Skeletal muscle tissue (tissue), 4 donors: Measurements from ENCODE around the gene TFR2. TPM values are rescaled to one million over a fixed set of nuclear protein-coding genes. Genes with fewer than 3 reads are reported as not detected.
A peak's percentile ranks its signal among the peaks of the same experiment; 100 is the strongest.

ENCODE experiments used
- H3K27ac ChIP-seq: one replicate; pipeline ENCODE4 v1.7.0; 2013; ENCODE audit warnings: mild to moderate bottlenecking, low read depth, low read length, inconsistent platforms
- H3K27me3 ChIP-seq, 3 donors: one replicate each; pipeline ENCODE4 v1.7.0; 2013; ENCODE audit warnings: low read length in 3 of 3; ENCODE audit not compliant: control insufficient read depth in 3 of 3, insufficient read depth in 3 of 3
- H3K36me3 ChIP-seq, 3 donors: one replicate each; pipeline ENCODE4 v1.7.0; 2013; ENCODE audit warnings: low read length in 3 of 3; ENCODE audit not compliant: control insufficient read depth in 3 of 3, insufficient read depth in 3 of 3
- H3K4me1 ChIP-seq, 3 donors: one replicate each; pipeline ENCODE4 v1.7.0; 2013; ENCODE audit warnings: low read length in 3 of 3, mild to moderate bottlenecking in 3 of 3; ENCODE audit not compliant: control insufficient read depth in 3 of 3, insufficient read depth in 3 of 3
- H3K4me3 ChIP-seq, 3 donors: one replicate each; pipeline ENCODE4 v1.7.0; 2013; ENCODE audit warnings: low read length in 3 of 3
- H3K9ac ChIP-seq, 3 donors: one replicate each; pipeline ENCODE4 v1.7.0; 2013; ENCODE audit warnings: low read length in 3 of 3, mild to moderate bottlenecking in 3 of 3, moderate library complexity in 2 of 3, low read depth in 1 of 3
- H3K9me3 ChIP-seq, 3 donors: one replicate each; pipeline ENCODE4 v1.7.0; 2013; ENCODE audit warnings: low read length in 3 of 3; ENCODE audit not compliant: control insufficient read depth in 3 of 3
- total RNA-seq: library from RNA; depleted of rRNA; stranded (reverse); fragments of >200 nt; gene quantifications from one replicate; pipeline ENCODE4 v1.2.3, GENCODE V29; 2014
- donor health status: Osteomylitis.

The TFR2 gene
- total RNA-seq, 1 donor from 2014 or later: 1.0 TPM

- Histone ChIP-seq H3K9ac (no peak overlapping the region), H3K36me3 (peaks cover 0 to 2% (median 0%) of the 10 kb centered on the region in 3 donors), H3K27ac (no peak overlapping the region), H3K4me3 (no peak overlapping the region), H3K27me3 (peaks cover 0 to 3% (median 0%) of the 10 kb centered on the region in 3 donors), H3K9me3 (no peaks in the 10 kb centered on the region), H3K4me1 (peaks cover 22 to 27% (median 25%) of the 10 kb centered on the region in 3 donors)
Observed at GRCh38 chr7:100588438-100588837, 52.9 kb downstream of the TFR2 start.

- H3K4me1 ChIP-seq: peaks cover 28 to 41% (median 32%) of the 10 kb centered on the region in 3 donors
Observed at GRCh38 chr7:100586266-100587025, 54.9 kb downstream of the TFR2 start, which contains the start of gene FBXO24. FBXO24 (plus strand) TSS chr7:100586328; CDS start chr7:100586626, 298 bp downstream.

GRCh38 chr7:100585511-100586265 is 55.7 kb downstream of the TFR2 start, which contains the start of gene LRCH4:
LRCH4 (minus strand) TSS chr7:100586129; CDS start chr7:100586100, 29 bp downstream.
- Histone ChIP-seq H3K27ac (peak within 1 kb of the TSS; percentile 91), H3K9ac (peak within 1 kb of the TSS; percentile 87 to 94 (median 91)), H3K4me3 (peak within 1 kb of the TSS; percentile 90 to 96 (median 94)), H3K27me3 (no peaks in the 10 kb centered on the region), H3K9me3 (no peaks in the 10 kb centered on the region), H3K4me1 (peaks cover 28 to 41% (median 32%) of the 10 kb centered on the region in 3 donors), H3K36me3 (peaks cover 16 to 25% (median 19%) of the 10 kb centered on the region in 3 donors)

More at GRCh38 chr7:100586266-100587025, 54.9 kb downstream of the TFR2 start, which contains the start of gene FBXO24:
- H3K27ac ChIP-seq: peak within 1 kb of the TSS; percentile 91
- no peaks in the 10 kb centered on the region for H3K27me3 ChIP-seq
- H3K9me3 ChIP-seq: no peaks in the 10 kb centered on the region
- H3K4me3 ChIP-seq: peak within 1 kb of the TSS; percentile 90 to 96 (median 94)
- H3K36me3 ChIP-seq: peaks cover 8 to 17% (median 11%) of the 10 kb centered on the region in 3 donors
- H3K9ac ChIP-seq: peak within 1 kb of the TSS; percentile 87 to 94 (median 91)

- Histone ChIP-seq H3K9ac (peak overlapping the region; percentile 87 to 94 (median 91)), H3K9me3 (no peaks in the 10 kb centered on the region), H3K27ac (peak overlapping the region; percentile 91), H3K4me3 (peak overlapping the region; percentile 82 to 96 (median 93)), H3K4me1 (peaks cover 28 to 38% (median 30%) of the 10 kb centered on the region in 3 donors), H3K27me3 (peaks cover 0 to 4% (median 3%) of the 10 kb centered on the region in 3 donors), H3K36me3 (peaks cover 24 to 27% (median 26%) of the 10 kb centered on the region in 3 donors)
Observed at GRCh38 chr7:100584683-100585510, 56.5 kb downstream of the TFR2 start.

- Histone ChIP-seq H3K9ac (peak overlapping the region; percentile 87 to 94 (median 91)), H3K4me3 (peak overlapping the region; percentile 82 to 96 (median 93)), H3K9me3 (no peaks in the 10 kb centered on the region), H3K27me3 (peaks cover 0 to 6% (median 6%) of the 10 kb centered on the region in 3 donors), H3K36me3 (peaks cover 29 to 33% (median 32%) of the 10 kb centered on the region in 3 donors), H3K4me1 (peaks cover 28 to 37% (median 30%) of the 10 kb centered on the region in 3 donors), H3K27ac (peak overlapping the region; percentile 91)
Observed at GRCh38 chr7:100584054-100584682, 57.2 kb downstream of the TFR2 start.

- H3K9ac ChIP-seq: peak overlapping the region; percentile 18 to 54 (median 40)
- no peaks in the 10 kb centered on the region for H3K9me3 ChIP-seq
- H3K4me3 ChIP-seq: peak overlapping the region; percentile 34 to 61 (median 56)
- peaks cover 36 to 40% (median 39%) of the 10 kb centered on the region in 3 donors for H3K36me3 ChIP-seq
- H3K4me1 ChIP-seq: peaks cover 28 to 37% (median 30%) of the 10 kb centered on the region in 3 donors
- H3K27me3 ChIP-seq: peaks cover 0 to 10% (median 6%) of the 10 kb centered on the region in 3 donors
- H3K27ac ChIP-seq: peak overlapping the region; percentile 54
Observed at GRCh38 chr7:100583132-100584053, 58.0 kb downstream of the TFR2 start.

- Histone ChIP-seq H3K36me3 (peaks cover 43 to 48% (median 47%) of the 10 kb centered on the region in 3 donors), H3K9me3 (no peaks in the 10 kb centered on the region), H3K4me1 (peaks cover 28 to 37% (median 30%) of the 10 kb centered on the region in 3 donors), H3K27ac (no peak overlapping the region), H3K27me3 (peaks cover 0 to 11% (median 10%) of the 10 kb centered on the region in 3 donors), H3K4me3 (no peak overlapping the region), H3K9ac (no peak overlapping the region)
Observed at GRCh38 chr7:100582650-100583049, 58.7 kb downstream of the TFR2 start.

- no peak overlapping the region for H3K27ac ChIP-seq
- H3K4me1 ChIP-seq: peaks cover 28 to 37% (median 30%) of the 10 kb centered on the region in 3 donors
- no peak overlapping the region for H3K9ac ChIP-seq
- peaks cover 0 to 12% (median 10%) of the 10 kb centered on the region in 3 donors for H3K27me3 ChIP-seq
- H3K4me3 ChIP-seq: no peak overlapping the region
- H3K9me3 ChIP-seq: no peaks in the 10 kb centered on the region
- H3K36me3 ChIP-seq: peaks cover 48 to 53% (median 51%) of the 10 kb centered on the region in 3 donors
Observed at GRCh38 chr7:100582041-100582579, 59.2 kb downstream of the TFR2 start.
